Mesendoderm (in vitro differentiated cells): Measurements from ENCODE around the gene SLC25A19.

Source experiments
- DNase-seq: peaks from one replicate; pipeline ENCODE4 v3.0.0; 2013
- H2AK5ac ChIP-seq: 2 replicates; pipeline ENCODE4 v1.6.1; 2013; ENCODE audit warnings: low read length, inconsistent platforms
- H2BK120ac ChIP-seq: 2 replicates; pipeline ENCODE4 v1.6.1; 2013; ENCODE audit warnings: low read depth, mild to moderate bottlenecking, low read length, moderate library complexity, mixed read lengths
- H2BK15ac ChIP-seq: replicated peaks from 2 replicates; pipeline ENCODE4 v1.6.1; 2013; ENCODE audit warnings: low read depth, mild to moderate bottlenecking, moderate library complexity
- H2BK5ac ChIP-seq: 2 replicates; pipeline ENCODE4 v1.6.1; 2013; ENCODE audit warnings: low read length, inconsistent platforms
- H3K18ac ChIP-seq: 2 replicates; pipeline ENCODE4 v1.6.1; 2013; ENCODE audit warnings: mild to moderate bottlenecking, low read length, mixed read lengths
- H3K23ac ChIP-seq: one replicate; pipeline ENCODE4 v1.6.1; 2013; ENCODE audit warnings: low read length
- H3K27ac ChIP-seq: 2 replicates; pipeline ENCODE4 v1.5.1; 2013; ENCODE audit warnings: low read depth, mild to moderate bottlenecking, inconsistent platforms, low read length, moderate library complexity
- H3K27me3 ChIP-seq: 2 replicates; pipeline ENCODE4 v1.6.1; 2013; ENCODE audit warnings: low read length, control low read depth, mild to moderate bottlenecking, inconsistent platforms; ENCODE audit not compliant: insufficient read depth, poor library complexity
- H3K36me3 ChIP-seq: 2 replicates; pipeline ENCODE4 v1.6.1; 2013; ENCODE audit warnings: low read length, inconsistent platforms; ENCODE audit not compliant: control insufficient read depth, insufficient read depth
- H3K4ac ChIP-seq: one replicate; pipeline ENCODE4 v1.6.1; 2013; ENCODE audit warnings: low read depth, mild to moderate bottlenecking, low read length, moderate library complexity
- H3K4me1 ChIP-seq: 2 replicates; pipeline ENCODE4 v1.6.1; 2013; ENCODE audit warnings: low read depth, low read length, inconsistent platforms; ENCODE audit not compliant: control insufficient read depth
- H3K4me2 ChIP-seq: 2 replicates; pipeline ENCODE4 v1.6.1; 2013; ENCODE audit warnings: low read length
- H3K4me3 ChIP-seq: 2 replicates; pipeline ENCODE4 v1.5.1; 2013; ENCODE audit warnings: mild to moderate bottlenecking, low read length
- H3K56ac ChIP-seq: one replicate; pipeline ENCODE4 v1.6.1; 2013; ENCODE audit warnings: low read length
- H3K79me1 ChIP-seq: 2 replicates; pipeline ENCODE4 v1.6.1; 2013; ENCODE audit warnings: low read length, inconsistent platforms
- H3K79me2 ChIP-seq: 2 replicates; pipeline ENCODE4 v1.6.1; 2013; ENCODE audit warnings: mild to moderate bottlenecking, low read length; ENCODE audit not compliant: control insufficient read depth, insufficient read depth
- H3K9ac ChIP-seq: 2 replicates; pipeline ENCODE4 v1.6.1; 2013; ENCODE audit warnings: low read length, inconsistent platforms
- H4K5ac ChIP-seq: one replicate; pipeline ENCODE4 v1.6.1; 2013; ENCODE audit warnings: low read length
- H4K8ac ChIP-seq: one replicate; pipeline ENCODE4 v1.6.1; 2013; ENCODE audit warnings: low read depth, mild to moderate bottlenecking, control low read depth, low read length, moderate library complexity
- WGBS: extraction: QIAGEN DNeasy Blood & Tissue Kit; methylation state at CpG from one replicate; pipeline ENCODE4 v1.1.7; 2013; ENCODE audit warnings: low lambda C conversion rate, missing lambda C conversion rate; ENCODE audit not compliant: insufficient coverage; ENCODE audit errors: extremely low coverage; 5-methylcytosine and 5-hydroxymethylcytosine counted together

Gene SLC25A19

GRCh38 chr17:75315541-75316243 lies 26.5 kb upstream of the SLC25A19 start:
- WGBS: no CpG with 5 or more reads among the region's 19 CpGs
- H4K5ac ChIP-seq: no peak overlapping the region
- H3K36me3 ChIP-seq: peaks cover 1% of the 10 kb centered on the region

DNA sequence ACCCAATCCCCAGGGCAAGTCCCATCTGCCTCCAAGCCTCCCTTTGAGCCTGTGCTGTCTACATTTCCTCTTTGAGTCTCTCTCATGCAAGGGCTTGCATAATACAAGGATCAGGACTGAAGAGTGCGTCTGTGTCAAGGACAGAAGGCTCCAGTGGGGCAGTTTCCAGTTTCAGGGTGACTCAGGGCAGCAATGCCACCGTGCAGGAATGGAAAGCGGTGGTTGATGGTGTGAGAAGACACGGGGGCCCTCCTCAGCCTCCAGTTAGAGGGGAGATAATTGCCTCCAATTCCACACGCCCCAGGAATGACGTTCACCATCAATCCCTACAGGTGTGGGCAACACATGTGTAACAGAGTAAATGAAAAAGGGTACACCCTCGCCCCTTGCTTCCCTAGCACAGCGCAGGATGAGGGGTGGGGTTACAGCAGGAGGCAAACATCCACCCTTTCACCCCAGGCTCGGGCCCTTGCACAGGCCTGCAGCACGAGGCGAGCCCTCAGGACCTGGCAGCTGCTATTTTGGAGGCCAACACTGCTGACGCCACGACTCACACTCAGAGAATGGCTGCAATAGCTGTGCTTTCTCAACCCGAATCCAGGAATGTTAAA lies 24.8 kb upstream of the SLC25A19 start:
- H3K4ac ChIP-seq: no peak overlapping the region
- no CpG with 5 or more reads among the region's 14 CpGs for WGBS
- no peak overlapping the region for H3K9ac ChIP-seq
- no peak overlapping the region for H2BK15ac ChIP-seq
- H3K4me2 ChIP-seq: no peak overlapping the region
- H3K79me2 ChIP-seq: no peaks in the 10 kb centered on the region
- no peak overlapping the region for H2BK5ac ChIP-seq
- H3K56ac ChIP-seq: no peak overlapping the region
- H3K4me3 ChIP-seq: no peak overlapping the region
- H3K18ac ChIP-seq: no peak overlapping the region
- no peak for DNase-seq
- H3K27ac ChIP-seq: no peak overlapping the region
- no peak overlapping the region for H4K5ac ChIP-seq
- H2BK120ac ChIP-seq: no peak overlapping the region
- H2AK5ac ChIP-seq: no peak overlapping the region
- no peaks in the 10 kb centered on the region for H3K79me1 ChIP-seq
- no peak overlapping the region for H4K8ac ChIP-seq
- no peak overlapping the region for H3K23ac ChIP-seq
- H3K27me3 ChIP-seq: no peaks in the 10 kb centered on the region
- no peaks in the 10 kb centered on the region for H3K4me1 ChIP-seq
- no peaks in the 10 kb centered on the region for H3K36me3 ChIP-seq

More at GRCh38 chr17:75315541-75316243, 26.5 kb upstream of the SLC25A19 start:
- no peak overlapping the region for H3K4me2 ChIP-seq
- H3K9ac ChIP-seq: no peak overlapping the region
- H3K27ac ChIP-seq: no peak overlapping the region
- H3K4me1 ChIP-seq: no peaks in the 10 kb centered on the region
- no peak overlapping the region for H2BK120ac ChIP-seq
- H3K23ac ChIP-seq: no peak overlapping the region
- no peak overlapping the region for H3K4me3 ChIP-seq
- no peak overlapping the region for H3K18ac ChIP-seq
- no peak for DNase-seq
- H2BK5ac ChIP-seq: no peak overlapping the region
- no peak overlapping the region for H3K4ac ChIP-seq
- no peaks in the 10 kb centered on the region for H3K79me2 ChIP-seq
- H2AK5ac ChIP-seq: no peak overlapping the region
- H3K56ac ChIP-seq: no peak overlapping the region
- H3K27me3 ChIP-seq: no peaks in the 10 kb centered on the region
- no peak overlapping the region for H2BK15ac ChIP-seq
- no peaks in the 10 kb centered on the region for H3K79me1 ChIP-seq
- H4K8ac ChIP-seq: no peak overlapping the region

DNA sequence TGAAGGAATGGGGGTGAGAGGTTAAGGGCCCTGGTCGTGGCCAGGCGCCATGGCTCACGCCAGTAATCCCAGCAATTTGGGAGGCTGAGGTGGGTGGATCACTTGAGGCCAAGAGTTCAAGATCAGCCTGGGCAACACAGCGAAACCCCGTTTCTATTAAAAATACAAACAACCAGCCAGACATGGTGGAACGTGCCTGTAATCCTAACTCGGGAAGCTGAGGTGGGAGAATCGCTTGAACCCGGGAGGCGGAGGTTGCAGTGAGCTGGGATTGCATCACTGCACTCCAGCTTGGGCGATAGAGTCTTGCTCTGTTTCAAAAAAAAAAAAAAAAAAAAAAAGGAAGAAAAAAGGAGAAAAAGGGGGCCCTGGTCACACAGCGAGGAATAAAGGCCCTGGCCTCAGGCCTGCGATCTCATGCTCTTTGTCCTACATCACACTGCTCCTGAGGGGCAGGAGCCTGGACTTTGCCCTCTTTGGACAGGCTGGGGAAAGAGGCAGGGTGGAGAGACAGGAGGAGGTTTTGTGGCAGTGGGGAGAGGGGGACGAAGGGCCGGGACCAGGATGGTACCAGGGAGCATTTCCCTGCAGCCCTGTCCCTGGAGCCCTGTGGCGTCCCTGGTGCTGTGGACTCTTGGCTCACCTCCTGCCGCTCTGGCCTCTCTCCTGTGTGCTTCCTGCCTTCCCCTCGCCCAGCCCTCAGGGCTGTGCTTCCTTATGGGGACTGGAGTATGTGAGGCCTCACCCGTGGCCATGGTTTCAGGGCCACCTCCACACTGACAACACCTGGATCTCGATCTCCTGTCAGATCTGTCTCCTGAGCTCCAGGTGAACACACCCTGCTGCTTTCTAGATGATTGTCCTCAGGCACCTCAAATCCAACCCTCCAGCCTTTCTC lies 19.7 kb upstream of the SLC25A19 start:
- H3K4ac ChIP-seq: no peak overlapping the region
- H4K8ac ChIP-seq: no peak overlapping the region
- WGBS: no CpG with 5 or more reads among the region's 20 CpGs
- H3K23ac ChIP-seq: no peak overlapping the region
- H3K27me3 ChIP-seq: no peaks in the 10 kb centered on the region
- H4K5ac ChIP-seq: no peak overlapping the region
- no peak for DNase-seq
- H3K4me2 ChIP-seq: no peak overlapping the region
- no peaks in the 10 kb centered on the region for H3K79me1 ChIP-seq
- H3K79me2 ChIP-seq: no peaks in the 10 kb centered on the region
- H3K36me3 ChIP-seq: no peaks in the 10 kb centered on the region
- no peak overlapping the region for H2BK15ac ChIP-seq
- no peak overlapping the region for H3K27ac ChIP-seq
- H2AK5ac ChIP-seq: no peak overlapping the region
- H2BK5ac ChIP-seq: no peak overlapping the region
- no peak overlapping the region for H3K9ac ChIP-seq
- H2BK120ac ChIP-seq: no peak overlapping the region
- no peaks in the 10 kb centered on the region for H3K4me1 ChIP-seq
- peak overlapping the region; percentile 25 for H3K56ac ChIP-seq
- H3K18ac ChIP-seq: no peak overlapping the region
- no peak overlapping the region for H3K4me3 ChIP-seq

DNA sequence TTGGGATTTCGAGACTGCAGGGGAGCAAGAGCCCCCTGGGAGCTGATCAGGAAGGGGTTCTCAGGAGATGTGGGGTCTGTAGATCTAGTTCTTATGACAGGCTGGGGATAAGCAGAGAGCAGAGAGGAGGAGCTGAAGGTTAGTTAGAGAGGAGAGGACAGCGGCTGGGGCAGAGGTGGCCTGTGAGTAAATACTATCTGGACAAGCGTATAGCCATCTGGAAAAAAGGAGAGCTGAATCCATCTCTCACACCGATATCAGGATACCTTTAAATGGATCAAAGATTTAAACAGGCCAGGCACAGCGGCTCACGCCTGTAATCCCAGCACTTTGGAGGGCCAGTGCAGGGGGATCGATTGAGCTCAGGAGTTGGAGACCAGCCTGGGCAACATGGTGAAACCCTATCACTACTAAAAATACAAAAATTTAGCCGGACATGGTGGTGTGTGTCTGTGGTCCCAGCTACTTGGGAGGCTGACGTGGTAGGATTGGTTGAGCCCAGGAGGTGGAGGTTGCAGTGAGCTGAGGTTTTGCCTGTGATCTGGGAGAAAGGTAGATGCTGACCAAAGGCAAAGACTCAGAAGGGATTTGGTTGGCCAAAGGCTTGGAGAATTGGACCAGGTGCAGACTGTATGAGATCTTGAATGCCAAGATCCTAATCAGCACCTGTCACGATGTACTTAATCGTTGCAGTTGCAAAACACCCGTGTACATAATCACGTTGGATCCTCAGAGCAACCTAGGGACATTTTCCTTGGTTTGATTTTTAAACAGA lies 18.9 kb upstream of the SLC25A19 start:
- H3K79me1 ChIP-seq: no peaks in the 10 kb centered on the region

GRCh38 chr17:75301502-75302206 lies 12.4 kb upstream of the SLC25A19 start:
- no peak overlapping the region for H2BK5ac ChIP-seq
- no peak overlapping the region for H3K4ac ChIP-seq
- no peak overlapping the region for H3K27ac ChIP-seq
- H4K5ac ChIP-seq: no peak overlapping the region
- H2BK120ac ChIP-seq: no peak overlapping the region
- no peak for DNase-seq
- no peak overlapping the region for H3K9ac ChIP-seq
- no peaks in the 10 kb centered on the region for H3K36me3 ChIP-seq
- H3K23ac ChIP-seq: no peak overlapping the region
- no CpG with 5 or more reads among the region's 17 CpGs for WGBS
- H3K4me3 ChIP-seq: no peak overlapping the region
- no peak overlapping the region for H2AK5ac ChIP-seq
- no peaks in the 10 kb centered on the region for H3K79me2 ChIP-seq
- H3K79me1 ChIP-seq: no peaks in the 10 kb centered on the region
- no peak overlapping the region for H3K4me2 ChIP-seq
- H3K18ac ChIP-seq: no peak overlapping the region
- H3K27me3 ChIP-seq: no peaks in the 10 kb centered on the region
- H3K56ac ChIP-seq: no peak overlapping the region
- H2BK15ac ChIP-seq: no peak overlapping the region
- no peaks in the 10 kb centered on the region for H3K4me1 ChIP-seq
- H4K8ac ChIP-seq: no peak overlapping the region

More for the DNA sequence above, 18.9 kb upstream of the SLC25A19 start:
- no peak overlapping the region for H2AK5ac ChIP-seq
- no peaks in the 10 kb centered on the region for H3K4me1 ChIP-seq
- no peak overlapping the region for H3K4ac ChIP-seq
- no peak overlapping the region for H2BK15ac ChIP-seq
- no CpG with 5 or more reads among the region's 13 CpGs for WGBS
- H3K27ac ChIP-seq: no peak overlapping the region
- no peak overlapping the region for H3K23ac ChIP-seq
- H3K56ac ChIP-seq: no peak overlapping the region
- H3K79me2 ChIP-seq: no peaks in the 10 kb centered on the region
- no peak overlapping the region for H3K9ac ChIP-seq
- H3K18ac ChIP-seq: no peak overlapping the region
- no peak overlapping the region for H3K4me3 ChIP-seq
- H4K5ac ChIP-seq: no peak overlapping the region
- no peak overlapping the region for H2BK5ac ChIP-seq
- H3K27me3 ChIP-seq: no peaks in the 10 kb centered on the region
- no peak for DNase-seq
- H2BK120ac ChIP-seq: no peak overlapping the region
- no peaks in the 10 kb centered on the region for H3K36me3 ChIP-seq
- H4K8ac ChIP-seq: no peak overlapping the region
- H3K4me2 ChIP-seq: no peak overlapping the region
